DMS 273 treated with DMSO at 0.1 percent for 48 hours (cell line): Measurements from ENCODE around the gene FOXP1.

Source experiments
- DNase-seq: peaks from one replicate; lab custom pipeline; 2025; lab: John Stamatoyannopoulos, UW

Gene FOXP1

DNA sequence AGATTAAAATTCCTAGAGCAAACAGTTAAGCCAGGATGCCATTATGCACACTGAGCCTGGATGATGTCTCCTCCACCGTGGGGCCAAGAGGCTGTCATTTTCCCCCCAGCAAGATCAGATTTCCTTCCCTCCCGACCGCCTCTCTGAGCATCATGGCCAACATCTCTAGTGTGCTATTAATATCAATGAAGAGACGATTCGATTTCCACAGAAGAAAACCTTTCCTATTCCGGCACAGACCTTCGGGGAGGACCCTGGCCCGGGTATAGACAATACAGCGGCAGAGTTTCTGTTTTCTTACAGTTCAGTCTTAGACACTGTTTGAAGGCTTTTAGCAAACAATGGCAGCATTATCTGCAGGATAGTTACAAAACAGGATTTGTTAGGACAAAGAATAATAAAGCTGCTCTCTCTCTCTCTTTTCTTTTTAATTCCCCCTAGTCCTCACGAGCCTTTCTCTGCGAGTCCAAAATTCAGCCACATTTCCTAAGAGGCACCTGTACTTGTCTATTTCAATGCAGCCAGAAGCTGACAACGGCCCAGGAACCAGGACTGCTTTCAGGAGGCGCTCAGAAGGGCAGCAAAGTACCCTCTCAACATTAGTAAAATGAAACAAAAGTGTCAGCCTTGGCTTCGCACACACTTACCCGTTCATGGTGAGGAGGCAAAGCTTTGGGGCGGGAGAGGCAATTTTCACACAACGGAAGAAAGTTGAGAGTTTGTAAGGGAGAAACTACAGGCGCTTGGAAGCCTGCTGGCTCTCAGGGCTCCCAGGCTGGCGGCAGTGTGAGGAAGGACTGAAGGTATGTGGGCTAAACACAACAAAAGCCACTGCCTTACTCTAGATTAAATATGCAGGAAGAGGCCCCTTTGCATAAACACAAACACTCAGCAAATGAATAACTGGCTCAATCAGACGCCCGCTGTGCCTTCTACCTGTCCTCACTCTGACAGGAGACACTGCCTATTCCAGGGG, 278.0 kb downstream of the FOXP1 start:
- no peak for DNase-seq

DNA sequence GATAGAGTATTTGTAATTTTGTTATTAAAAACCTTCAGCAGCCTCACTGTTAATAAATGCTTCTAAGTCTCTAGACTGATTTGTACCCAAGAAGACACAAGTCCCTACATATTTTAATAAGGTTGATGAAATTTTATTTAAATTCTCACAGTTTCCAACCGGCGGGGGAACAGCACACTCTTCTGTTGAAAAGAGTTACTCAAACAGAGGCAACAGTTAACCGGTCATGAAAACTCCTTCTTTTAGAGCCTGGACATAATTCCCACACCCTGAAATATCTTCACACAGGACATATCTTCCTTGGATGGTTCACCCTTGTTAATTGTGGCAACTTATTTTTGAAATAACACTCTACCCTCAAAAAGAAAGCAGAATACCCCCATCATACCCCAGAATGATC, 278.8 kb downstream of the FOXP1 start:
- no peak for DNase-seq

DNA sequence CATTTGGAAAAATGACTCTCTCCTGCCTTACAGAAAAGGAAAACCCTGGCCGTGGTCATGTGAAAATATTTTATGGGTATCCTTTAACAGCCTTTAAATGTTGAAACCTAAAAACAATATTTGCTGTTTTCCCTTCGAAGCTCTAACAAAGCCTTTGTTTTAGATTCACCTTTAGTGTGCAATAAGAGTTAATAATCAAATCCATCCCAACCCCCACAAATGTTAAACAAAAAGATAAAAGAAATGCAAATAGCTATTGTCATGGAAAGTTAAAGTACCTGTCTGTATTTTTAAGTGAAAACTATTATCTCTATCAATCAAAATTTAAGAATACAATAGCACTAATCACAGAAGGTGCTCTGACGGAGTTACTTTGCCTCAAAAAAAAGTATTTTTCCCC, 279.3 kb downstream of the FOXP1 start:
- no peak for DNase-seq

DNA sequence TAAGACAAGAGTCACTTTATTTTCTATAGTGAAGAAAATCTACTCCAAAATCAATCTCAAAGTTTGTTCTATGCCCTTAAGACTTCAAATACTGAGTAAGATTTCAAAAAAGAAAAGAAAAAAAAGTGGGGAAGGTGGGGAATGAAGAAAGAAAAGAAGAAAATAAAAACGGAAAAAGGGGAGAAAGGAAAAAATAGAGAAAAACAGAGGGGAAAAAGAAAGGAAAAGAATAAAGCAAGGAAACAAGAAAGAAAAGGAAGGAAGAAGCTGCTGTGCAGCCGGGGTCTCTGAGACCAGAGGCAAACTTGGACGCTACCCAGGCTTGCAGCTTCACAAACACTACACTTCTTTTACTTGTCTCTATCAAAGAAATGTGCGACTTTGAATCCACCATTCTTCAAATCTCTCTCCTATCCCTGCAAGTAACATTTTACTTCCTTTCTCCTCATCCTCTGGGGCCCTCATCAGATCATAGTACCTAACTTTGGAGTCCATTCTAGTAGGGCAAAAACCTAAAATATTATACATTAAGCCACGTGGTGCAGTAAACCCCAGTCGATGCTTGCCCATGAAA, 279.8 kb downstream of the FOXP1 start:
- DNase-seq, result peak; percentile 56

DNA sequence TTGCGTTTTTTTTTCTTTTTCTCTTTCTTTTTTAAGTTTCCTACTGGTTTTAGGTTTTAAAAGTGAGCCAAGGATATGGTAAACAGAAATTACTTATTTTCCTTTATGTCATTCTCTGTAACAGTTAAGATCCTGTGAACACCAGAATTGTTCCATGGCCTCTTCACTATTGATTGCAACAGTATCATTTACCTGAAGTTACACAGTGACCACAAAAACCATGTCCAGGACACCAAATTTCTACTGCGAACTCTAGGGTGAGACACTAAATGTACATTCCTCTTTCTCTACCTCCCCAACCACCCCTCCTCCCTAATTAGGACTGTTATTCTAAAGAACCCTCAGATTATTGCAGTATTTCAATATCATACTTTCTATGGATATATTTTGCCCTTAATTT, 280.9 kb downstream of the FOXP1 start:
- DNase-seq, result no peak

DNA sequence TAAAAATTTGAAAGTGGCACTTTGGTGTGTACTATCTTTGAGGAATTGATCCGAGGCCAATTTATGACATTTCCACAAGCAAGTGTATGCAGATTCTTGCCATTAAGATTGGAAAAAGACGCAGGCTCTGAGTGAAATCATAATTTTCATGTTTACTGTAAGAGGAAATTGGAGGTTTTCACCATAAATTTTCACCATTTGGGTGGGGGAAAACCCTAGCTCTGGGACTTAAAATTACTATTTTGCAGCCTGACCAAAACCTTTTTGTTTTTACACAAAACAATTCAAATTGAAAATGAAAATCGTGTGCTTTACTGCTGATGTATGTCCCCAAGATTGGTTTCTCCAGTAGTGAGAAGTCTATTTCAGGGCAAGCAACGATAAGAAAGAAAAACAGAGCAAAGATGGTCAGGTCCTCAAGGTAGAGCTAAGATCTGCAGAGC, 282.6 kb downstream of the FOXP1 start:
- DNase-seq, result no peak

DNA sequence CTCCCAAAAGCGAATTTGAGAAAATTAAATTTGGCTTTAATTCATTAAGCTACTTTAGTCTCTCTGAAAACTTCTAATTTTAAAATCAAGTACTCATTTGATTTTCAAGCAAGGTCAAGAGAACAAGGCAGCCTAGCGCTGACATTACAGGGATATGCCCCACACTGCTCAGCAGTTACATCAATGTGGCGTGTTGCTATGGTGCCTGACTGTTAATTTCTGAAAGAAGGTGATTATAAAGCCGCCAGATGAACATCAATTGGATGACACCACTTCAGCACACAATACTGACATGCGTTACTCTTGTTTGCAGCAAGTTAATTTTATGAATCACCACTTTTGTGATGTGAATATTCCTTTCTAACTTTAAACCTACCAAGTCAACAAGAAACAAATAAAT, 284.4 kb downstream of the FOXP1 start:
- no peak for DNase-seq

DNA sequence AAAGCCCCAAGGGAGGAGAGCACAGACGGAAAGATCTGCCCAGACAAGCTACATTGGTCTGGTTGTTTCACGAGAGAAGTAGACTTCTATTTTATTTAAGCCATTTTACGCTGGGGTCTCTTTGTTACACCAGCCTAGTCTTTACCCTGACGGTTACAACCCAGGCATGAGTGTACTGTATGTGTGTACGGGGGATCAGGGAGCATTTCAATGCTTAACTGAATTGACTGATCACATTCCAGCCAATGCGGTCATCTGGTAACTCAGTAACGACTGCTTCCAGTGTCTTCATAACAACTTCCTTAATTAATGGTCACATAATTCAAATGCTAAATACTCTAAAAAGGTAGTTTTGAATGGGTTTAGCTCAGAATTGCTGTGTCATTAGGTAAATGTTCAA, 288.6 kb downstream of the FOXP1 start:
- no peak for DNase-seq

DNA sequence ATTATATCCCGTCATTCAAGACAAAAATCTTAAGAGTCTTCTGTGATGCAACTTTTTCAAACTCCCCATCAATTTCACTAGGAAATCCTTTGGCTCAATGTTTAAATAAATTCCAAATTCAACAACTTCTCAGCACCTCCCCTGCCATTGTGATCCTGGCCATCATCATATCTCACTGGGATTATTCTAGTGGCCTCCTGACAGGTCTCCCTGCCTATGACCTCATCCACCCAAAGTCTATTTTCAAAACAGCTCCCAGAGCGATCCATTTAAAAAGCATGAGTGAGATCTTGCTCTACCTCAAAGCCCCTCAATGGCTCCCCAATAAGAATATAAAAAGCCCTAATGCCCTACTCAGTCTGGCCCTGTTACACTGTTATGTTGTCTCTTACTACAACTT, 293.2 kb downstream of the FOXP1 start:
- no peak for DNase-seq

DNA sequence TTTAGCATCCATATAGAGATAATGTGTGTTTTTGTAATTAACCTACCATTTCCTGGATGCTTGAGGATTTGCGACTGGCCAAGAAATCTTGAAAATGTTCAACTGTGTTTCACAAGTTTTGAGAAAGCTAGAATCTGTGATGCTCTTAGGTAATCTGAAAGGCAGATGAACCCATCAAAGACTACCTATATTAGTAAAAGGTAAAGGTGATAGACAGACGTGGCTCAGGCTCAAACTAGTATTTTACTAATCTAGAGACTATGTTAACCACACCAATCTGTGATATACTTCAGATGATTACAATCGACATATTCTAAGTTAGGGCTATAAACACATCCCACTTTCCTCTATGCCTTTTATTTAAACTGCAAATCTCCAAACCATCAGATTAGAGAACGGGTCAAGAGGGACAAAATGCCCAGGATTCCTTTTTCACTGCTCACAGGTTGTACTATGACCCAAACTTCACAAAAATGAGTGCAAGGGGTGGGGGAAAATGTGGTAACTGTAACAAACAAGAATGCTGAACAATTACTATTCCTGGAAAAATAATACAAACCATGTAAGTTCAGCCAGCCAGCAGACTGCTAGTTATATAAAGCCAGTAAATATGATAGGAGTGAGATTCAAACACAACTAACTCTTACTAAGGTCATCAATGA, 295.1 kb downstream of the FOXP1 start:
- no peak for DNase-seq

DNA sequence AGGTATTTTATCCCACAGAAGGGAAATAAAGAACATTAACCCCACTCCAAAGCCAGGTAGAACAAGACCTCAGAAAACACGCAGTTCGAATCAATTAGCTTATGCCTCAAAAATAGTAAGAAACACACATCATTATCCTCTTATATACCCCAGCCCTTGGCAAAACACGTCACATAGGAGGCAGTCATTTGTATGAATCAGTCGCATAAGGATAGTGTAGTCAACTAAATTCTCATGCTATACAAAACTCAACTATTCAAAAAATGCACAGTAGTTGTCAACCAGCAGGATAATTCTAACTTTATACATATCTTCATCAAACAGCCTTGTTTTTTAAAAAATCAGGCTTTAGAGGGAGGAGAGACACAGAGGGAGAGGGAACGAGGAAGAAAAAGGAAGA, 298.4 kb downstream of the FOXP1 start:
- DNase-seq, result no peak

DNA sequence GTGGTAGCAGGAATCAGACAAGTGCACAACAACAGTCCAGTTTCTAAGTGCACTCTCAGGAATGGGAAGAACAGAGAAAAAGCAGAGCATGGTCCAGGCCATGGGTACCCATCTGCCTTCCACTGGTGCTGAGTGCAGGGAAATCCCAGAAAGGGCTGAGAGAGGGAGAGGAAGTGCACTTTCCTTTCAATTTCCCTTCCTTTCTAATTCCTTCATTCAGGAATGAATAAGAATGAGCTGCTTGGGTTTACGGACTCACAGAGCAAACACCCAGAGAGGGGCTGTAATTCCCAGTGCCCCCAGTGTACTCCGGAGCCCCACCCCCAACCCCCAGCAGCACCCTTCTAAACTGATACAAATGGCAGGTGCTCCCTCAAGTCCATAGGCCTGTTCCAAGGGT, 300.6 kb downstream of the FOXP1 start:
- DNase-seq, result no peak

DNA sequence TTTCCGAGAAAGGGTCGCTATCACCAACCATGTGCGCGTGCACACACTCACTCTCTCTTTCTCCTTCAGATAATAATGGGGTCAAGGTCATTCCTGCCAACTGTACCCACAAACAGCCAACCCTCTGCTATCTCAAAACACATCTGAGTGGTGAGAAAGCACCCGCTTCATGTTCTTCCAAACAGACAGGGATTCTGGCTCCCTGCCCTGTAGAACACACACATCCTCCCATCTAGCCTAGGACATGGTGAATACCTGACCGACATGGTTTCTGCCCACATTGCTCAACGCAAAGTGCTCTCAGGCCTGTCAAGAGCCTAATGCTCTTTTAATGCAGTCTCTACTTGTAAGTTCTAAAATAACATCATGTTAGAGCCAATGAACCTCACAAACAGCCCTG, 302.2 kb downstream of the FOXP1 start:
- no peak for DNase-seq

DNA sequence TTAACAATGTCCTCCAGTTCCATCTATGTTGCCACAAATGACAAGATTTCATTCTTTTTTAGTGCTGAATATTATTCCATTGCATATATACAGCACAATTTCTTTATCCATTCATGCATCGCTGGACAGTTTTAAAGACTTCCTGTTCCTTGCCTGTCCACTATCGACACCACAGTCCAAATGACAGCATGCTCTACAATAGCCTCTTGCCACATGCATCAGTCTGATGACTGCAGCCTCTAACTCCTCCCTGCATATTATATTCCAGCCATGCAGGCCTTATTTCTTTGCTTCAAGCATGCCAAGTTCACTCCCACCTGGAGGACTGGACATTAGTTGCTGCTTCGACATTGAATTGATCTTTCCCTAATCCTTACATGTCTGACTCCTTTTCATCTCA, 306.2 kb downstream of the FOXP1 start:
- no peak for DNase-seq

DNA sequence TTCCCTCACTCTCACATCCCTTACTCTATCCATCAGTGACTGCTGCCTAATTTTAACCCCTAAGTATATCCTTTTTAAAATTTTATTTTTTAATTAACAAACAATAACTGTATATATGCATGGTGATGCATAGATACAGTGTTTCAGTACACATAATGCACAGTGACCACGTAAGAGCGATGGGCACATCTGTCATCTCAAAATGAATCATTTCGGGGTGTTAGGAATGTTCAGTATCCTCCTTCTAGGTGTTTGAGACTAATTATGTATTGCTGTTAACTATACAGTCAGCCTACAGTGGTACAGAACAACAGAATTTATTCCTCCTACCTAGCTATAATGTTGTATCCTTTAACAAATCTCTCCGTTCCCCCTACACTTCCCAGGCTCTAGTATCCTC, 307.0 kb downstream of the FOXP1 start:
- DNase-seq, result no peak

DNA sequence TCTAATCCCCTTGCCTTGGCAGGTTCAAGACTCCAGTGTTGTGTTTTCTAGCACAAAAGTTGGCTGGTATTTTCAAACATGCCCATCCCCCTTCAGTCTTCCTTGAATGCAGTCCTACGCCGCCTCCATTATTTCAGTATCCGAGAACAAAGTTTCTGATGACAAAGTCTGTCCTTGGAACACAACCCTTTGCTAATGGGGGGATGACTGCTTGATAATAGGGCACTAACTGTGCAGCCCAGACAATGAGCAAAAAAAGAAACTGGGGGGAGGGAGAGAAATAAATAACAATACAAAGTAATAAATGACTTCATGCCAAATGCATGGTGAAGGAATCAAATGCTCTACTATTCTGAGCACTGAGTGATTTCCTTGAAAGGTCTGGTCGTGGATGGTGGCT, 310.1 kb downstream of the FOXP1 start:
- DNase-seq, result no peak

DNA sequence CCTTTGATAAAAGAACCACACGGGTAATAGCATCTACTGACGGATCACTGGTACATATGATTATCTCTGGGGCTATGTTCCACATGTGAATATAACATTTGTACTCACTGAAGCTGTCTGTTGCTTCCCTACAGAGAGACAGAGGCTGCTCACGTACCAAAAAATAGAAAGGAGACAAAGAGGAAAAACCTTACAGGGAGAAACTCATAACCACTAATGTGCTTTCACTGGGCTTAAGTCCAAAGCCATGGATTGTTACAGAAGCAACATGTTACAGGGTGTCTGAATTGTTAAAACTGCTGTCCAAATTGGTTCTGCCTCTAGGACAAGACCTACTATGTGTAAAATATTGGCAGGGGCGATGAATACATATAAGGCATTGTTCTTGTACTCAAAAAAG, 311.9 kb downstream of the FOXP1 start:
- no peak for DNase-seq

DNA sequence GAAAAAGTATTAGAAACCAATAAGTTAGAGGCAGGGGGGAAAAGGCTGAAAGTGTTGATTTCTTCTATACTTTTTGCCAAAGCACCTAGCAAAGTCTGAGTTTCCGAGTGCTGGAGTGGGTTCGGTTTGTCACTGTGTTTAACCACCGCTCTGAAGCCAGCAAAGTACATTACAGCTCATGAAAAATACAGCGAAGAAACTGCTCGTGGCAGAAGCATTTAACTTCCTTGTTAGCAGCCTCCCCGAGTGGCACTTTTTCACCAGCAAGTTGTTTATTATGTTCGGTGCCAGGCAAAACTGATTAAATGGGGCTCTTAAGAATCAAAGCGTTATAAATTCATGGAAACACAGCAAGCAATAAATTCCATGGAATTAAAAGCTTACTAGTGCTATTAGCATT, 313.6 kb downstream of the FOXP1 start:
- DNase-seq, result no peak

DNA sequence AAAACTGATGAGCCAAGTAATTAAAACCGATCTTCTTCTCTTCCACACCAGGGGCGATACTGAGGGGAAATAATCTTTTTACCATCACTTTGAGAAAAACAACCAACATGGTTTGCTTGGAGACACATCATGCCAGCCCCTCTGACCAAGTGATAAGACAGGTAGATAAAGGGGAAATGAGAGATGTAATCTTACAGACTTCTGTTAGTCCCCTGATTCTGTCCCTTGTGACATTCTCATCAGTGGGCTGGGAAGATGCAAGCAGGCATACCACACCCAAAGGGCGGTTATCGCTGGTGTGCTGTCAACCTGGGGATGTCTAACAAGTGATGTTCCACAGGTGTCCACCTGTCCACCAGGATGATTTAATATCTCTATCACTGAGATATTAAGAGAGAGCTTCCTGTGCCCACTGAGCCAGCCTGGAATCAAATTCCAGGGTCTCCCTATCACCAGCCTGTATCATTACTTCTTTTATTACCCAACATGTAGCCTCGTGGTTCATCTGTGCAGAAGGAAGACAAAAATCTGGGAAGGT, 315.0 kb downstream of the FOXP1 start:
- DNase-seq, result no peak

DNA sequence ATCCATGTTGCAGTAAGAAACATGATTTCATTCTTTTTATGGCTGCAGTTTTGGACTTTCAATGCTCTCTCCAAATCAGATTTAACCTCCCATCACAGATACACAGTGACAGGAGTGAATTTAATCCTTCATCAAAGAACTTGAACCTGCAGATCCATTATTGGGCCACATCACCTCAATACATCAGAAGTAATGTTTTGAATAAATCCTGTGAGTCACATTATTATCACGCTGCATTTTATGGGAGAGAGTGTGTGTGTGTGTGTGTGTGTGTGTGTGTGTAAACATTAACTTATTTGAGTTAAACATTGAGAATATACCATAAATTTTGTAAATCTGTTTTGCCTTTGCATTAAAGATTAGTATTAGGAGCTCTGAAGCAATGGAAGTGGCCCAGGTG, 316.7 kb downstream of the FOXP1 start:
- DNase-seq, result no peak

DNA sequence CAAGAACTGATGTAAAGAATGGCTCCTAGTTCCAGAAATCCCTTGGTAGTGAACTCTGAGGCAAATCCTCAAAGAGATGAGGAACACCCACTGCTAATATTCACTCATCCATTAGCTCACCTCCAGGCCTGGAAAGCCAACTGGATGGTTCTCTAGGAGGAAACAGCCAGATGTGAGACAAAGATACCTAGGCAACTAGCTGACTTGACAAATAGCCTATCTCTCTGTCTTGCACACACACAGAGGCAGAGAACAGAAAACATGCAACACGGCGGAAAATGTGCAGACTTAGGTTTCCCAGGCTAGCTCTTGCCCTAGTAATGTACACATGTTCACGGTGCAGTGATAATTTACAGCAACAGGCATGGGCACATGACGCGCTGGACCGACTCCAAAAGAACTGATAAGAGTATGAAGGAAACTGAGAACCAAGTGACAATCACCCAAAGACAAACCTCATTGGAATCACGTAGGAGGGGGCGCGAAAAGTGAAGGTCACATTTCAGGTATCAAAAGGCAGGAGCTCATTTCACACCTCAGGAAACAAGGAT, 318.1 kb downstream of the FOXP1 start:
- DNase-seq, result no peak

DNA sequence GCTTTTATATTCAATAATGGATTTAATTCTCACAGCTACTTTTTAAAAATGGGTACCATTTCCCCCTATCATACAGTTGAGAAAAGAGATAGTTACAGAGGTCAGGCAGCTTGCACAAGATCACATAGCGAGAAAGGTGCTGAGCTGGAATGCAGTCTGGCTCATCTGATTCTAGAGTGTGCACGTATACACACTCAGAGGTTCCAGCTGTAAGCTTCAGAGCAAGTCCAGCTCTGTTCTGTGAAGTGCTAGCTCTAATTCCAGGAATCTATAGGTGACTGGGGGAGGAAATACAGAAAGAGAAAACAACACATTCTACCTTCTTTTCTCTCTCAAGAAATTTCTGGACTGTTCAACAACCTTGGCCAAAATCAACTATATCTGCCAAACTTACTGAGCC, 318.7 kb downstream of the FOXP1 start:
- DNase-seq, result no peak
